Caki2 (cell line): ENCODE data around the gene INPP5A. TPM values are rescaled to one million over a fixed set of nuclear protein-coding genes. Genes with fewer than 3 reads are reported as not detected.
"Not testable (repeated sequence)": the region's sequence is repeated elsewhere in the genome, so short reads cannot be mapped to it uniquely, and the experiment has no call there.

Experiments used
- DNase-seq: peaks from one replicate; pipeline ENCODE4 v3.0.0-alpha.2; 2015; ENCODE audit warnings: low read depth
- in situ Hi-C: cut with HindIII; loops from 2 replicates; pipeline ENCODE4 v1.10.0; 2016; ENCODE audit warnings: low sequenced_read_pairs, low pct_unique_long_range_greater_than_20kb, mixed read lengths
- total RNA-seq: library from RNA; depleted of rRNA; stranded (reverse); fragments of >200 nt; shearing (Covaris generic); gene quantifications from 2 replicates; pipeline ENCODE4 v1.2.3, GENCODE V29; 2014; ENCODE audit warnings: low replicate concordance; rRNA removed

The INPP5A gene
- total RNA-seq, 1 experiment from 2014 or later: 21.2 TPM

DNA sequence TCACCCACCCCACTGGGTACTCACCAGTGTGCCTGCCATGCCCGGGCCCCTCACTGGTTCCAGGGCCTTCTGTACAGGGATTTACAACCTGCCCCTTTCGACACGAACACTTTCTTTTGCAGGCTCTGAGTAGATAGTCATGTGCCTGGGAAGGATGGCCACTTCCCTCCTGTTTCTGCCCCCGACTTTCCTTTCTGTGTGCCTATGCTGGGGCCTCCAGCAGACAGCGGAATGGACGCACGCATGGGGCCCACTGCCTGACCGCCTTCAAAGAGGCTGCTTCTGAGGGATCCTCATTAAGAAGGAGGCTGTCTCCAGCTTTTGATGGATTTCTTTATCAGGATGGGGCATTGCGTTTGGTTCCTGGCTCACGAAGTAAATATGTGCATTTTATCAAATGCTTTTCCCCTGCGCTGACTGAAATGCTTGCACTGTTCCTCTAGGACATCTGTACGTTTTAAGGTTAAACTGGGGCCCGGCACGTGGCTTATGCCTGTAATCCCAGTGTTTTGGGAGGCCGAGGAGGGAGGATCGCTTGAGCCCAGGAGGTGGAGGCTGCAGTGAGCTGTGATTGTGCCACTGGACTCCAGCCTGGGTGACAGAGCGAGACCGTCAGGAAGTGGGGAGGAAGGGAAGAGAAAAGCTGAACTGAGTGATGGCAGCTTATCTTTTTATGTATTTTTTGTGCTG, 277.7 kb downstream of the INPP5A start:
- in situ Hi-C loops: no loop called here
- no peak for DNase-seq

- no peak for DNase-seq
- in situ Hi-C loops: no loop called here
Measured at GRCh38 chr10:132816718-132817117, 279.1 kb downstream of the INPP5A start.

- DNase-seq: no peak
- in situ Hi-C loops: no loop called here
Measured at GRCh38 chr10:132817701-132818211, 280.2 kb downstream of the INPP5A start.

- no peak for DNase-seq
- in situ Hi-C loops: no loop called here
Measured at GRCh38 chr10:132820056-132820455, 282.5 kb downstream of the INPP5A start.

DNA sequence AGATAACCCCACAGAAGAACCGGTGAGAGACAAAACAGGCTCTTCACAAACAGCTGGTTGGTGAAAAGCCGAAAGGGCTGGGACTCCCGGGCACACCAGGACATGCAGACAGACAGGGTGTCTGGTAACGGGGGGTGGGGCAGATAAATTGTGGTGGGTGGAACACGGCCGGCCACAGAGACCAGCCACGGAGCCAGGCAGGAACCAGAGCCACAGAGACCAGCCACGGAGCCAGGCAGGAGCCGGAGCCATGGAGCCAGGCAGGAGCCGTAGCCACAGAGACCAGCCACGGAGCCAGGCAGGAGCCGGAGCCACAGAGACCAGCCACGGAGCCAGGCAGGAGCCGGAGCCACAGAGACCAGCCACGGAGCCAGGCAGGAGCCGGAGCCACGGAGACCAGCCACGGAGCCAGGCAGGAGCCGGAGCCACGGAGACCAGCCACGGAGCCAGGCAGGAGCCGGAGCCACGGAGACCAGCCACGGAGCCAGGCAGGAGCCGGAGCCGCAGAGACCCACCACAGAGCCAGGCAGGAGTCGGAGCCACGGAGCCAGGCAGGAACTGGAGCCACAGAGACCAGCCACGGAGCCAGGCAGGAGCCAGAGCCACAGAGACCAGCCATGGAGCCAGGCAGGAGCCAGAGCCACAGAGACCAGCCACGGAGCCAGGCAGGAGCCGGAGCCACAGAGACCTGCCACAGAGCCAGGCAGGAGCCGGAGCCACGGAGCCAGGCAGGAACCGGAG, 288.4 kb downstream of the INPP5A start:
- in situ Hi-C loops, DNase-seq: not testable (repeated sequence)

- in situ Hi-C loops: no loop called here
- no peak for DNase-seq
Measured at GRCh38 chr10:132826524-132827422, 289.2 kb downstream of the INPP5A start.

- DNase-seq: no peak
- in situ Hi-C loops: no loop called here
Measured at GRCh38 chr10:132827423-132827789, 289.8 kb downstream of the INPP5A start.

DNA sequence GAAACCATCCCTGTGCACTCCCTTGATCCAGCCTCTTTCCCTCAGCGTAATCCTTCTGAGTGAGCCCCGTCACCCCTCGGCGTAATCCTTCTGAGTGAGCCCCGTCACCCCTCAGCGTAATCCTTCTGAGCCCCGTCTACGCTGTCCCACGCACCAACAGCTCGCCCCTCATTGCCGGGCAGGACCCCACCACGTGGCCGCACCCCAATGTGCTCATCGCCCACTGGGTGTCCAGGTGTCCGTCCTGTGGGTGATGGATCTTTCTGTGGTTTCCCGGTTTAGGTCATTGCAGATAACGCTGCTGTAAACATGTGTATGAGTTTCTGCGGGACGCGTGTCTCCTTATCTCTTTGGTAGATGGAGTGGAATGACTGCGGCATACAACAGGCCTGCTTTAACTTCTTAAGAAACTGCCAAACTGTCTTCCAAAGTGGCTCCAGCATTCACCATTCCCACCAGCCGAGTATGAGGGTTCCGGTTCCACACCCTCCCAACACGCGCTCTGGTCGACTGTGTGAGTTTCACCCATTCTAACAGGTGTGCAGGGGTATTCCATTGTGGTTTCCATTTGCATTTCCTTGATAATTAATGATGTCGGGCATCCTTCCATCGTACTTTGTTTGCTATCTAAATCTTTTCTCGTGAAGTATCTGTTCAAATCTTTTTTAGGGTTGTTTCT, 290.4 kb downstream of the INPP5A start:
- in situ Hi-C loops: no loop called here
- no peak for DNase-seq

- DNase-seq: no peak
- in situ Hi-C loops: no loop called here
Measured at GRCh38 chr10:132828681-132829080, 291.1 kb downstream of the INPP5A start.

- DNase-seq: no peak
- in situ Hi-C loops: no loop called here
Measured at GRCh38 chr10:132829403-132829802, 291.8 kb downstream of the INPP5A start.

DNA sequence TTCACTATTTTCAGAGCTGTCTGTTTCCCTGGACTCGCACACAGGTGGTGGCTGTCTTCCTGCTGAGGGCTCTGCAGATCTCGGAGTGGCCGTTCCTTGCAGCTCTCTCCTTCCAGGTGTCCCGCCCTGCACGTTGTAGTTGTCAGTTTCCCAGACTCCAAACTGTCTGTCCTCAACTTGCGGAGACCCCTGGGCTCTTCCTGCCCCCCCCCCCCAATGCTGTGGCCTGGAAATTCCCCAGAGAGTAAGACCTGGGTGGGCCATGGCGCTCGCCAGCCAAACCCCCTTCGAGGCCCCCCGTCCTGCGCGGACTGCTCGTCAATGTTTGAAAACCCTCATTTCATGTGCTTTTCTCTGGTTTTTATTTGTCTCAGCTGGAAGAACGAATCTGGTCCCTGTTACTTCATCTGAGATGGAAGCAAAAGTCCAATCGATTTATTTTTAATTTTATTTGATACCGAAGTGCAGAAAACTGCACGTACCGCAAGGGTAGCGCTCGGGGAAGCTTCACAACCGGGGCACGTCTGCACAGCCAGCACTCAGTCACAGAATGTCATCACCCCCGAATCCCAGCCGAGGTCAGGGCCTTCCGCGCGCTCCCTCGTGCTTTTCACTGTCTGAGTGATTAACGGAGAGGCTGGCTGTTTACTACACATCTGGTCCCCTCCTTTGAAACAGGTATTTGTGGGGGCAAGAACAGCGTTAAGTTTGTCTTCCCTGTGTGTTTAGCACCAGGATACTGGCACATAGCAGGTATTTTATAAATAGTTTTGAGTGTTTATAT, 294.8 kb downstream of the INPP5A start:
- in situ Hi-C loops: no loop called here
- DNase-seq: no peak

Other genes starting within 250 kb of the INPP5A start
- gene STK32C, start 229.8 kb upstream of the INPP5A start, total RNA-seq: 22.5 and 47.3 TPM in 2 replicates
- gene LRRC27, start 205.6 kb upstream of the INPP5A start, total RNA-seq: 12.7 and 13.6 TPM in 2 replicates
- 5.2 and 14.8 TPM in 2 replicates for gene PWWP2B, start 140.6 kb upstream of the INPP5A start, total RNA-seq
- not detected in 2 replicates for gene NKX6-2, start 248.4 kb downstream of the INPP5A start, total RNA-seq